Measurements from ENCODE around the gene RIMKLB.

Gene RIMKLB

DNA sequence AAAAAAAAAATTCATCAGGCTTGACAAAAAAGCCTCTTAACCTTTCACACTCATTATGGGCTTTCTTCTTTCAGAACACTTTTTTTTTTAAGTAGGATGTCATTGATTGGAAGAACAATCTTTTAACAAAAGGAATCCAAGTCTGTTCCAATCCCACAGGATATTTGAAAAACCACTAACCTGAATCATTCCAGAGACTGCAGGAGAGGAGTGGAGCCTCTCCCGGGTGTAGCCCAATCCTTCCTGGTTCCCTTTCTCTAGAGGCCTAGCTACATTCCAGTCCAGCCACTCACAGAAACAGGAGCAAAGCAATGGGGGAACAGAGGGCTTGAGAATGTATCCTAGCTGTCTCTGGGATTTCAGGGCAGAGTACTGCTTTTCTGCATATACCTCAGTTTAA is 39.4 kb upstream of the RIMKLB start:
- ATAC-seq = peak; percentile 46; the same call in 2 of the 3 replicates
- TF ChIP-seq ZFP3 (CRISPR knock-in tag; IDR thresholded peaks at IDR 0.05) = no peak
- no peak for TF ChIP-seq ZNF565 (CRISPR knock-in tag; conservative IDR thresholded peaks at IDR 0.05; ENCODE audit: low read depth)
- TF ChIP-seq, protein P1, sequence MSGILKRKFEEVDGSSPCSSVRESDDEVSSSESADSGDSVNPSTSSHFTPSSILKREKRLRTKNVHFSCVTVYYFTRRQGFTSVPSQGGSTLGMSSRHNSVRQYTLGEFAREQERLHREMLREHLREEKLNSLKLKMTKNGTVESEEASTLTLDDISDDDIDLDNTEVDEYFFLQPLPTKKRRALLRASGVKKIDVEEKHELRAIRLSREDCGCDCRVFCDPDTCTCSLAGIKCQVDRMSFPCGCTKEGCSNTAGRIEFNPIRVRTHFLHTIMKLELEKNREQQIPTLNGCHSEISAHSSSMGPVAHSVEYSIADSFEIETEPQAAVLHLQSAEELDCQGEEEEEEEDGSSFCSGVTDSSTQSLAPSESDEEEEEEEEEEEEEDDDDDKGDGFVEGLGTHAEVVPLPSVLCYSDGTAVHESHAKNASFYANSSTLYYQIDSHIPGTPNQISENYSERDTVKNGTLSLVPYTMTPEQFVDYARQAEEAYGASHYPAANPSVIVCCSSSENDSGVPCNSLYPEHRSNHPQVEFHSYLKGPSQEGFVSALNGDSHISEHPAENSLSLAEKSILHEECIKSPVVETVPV (CRISPR knock-in tag; IDR thresholded peaks at IDR 0.05) = no peak
- TF ChIP-seq TOX (CRISPR knock-in tag; IDR thresholded peaks at IDR 0.05; ENCODE audit: borderline replicate concordance) = no peak
- TF ChIP-seq, protein P2, sequence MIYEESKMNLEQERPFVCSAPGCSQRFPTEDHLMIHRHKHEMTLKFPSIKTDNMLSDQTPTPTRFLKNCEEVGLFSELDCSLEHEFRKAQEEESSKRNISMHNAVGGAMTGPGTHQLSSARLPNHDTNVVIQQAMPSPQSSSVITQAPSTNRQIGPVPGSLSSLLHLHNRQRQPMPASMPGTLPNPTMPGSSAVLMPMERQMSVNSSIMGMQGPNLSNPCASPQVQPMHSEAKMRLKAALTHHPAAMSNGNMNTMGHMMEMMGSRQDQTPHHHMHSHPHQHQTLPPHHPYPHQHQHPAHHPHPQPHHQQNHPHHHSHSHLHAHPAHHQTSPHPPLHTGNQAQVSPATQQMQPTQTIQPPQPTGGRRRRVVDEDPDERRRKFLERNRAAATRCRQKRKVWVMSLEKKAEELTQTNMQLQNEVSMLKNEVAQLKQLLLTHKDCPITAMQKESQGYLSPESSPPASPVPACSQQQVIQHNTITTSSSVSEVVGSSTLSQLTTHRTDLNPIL (CRISPR knock-in tag; IDR thresholded peaks at IDR 0.05; ENCODE audit: low read depth) = no peak
- no peak for TF ChIP-seq PPARA (CRISPR knock-in tag; IDR thresholded peaks at IDR 0.05; ENCODE audit: borderline replicate concordance)
- no peak for TF ChIP-seq ARNTL (CRISPR knock-in tag; IDR thresholded peaks at IDR 0.05; ENCODE audit: borderline replicate concordance, low read depth)
- no peak for TF ChIP-seq RARB (CRISPR knock-in tag; IDR thresholded peaks at IDR 0.05)
- TF ChIP-seq ZNF70 (CRISPR knock-in tag; IDR thresholded peaks at IDR 0.05) = no peak
- no peak for TF ChIP-seq CSDC2 (CRISPR knock-in tag; IDR thresholded peaks at IDR 0.05)
- no peak for TF ChIP-seq ZFP30 (CRISPR knock-in tag; IDR thresholded peaks at IDR 0.05)
- no peak for TF ChIP-seq ZC3H10 (CRISPR knock-in tag; IDR thresholded peaks at IDR 0.05)
- no peak for TF ChIP-seq OSR1 (CRISPR knock-in tag; IDR thresholded peaks at IDR 0.05)
- TF ChIP-seq, protein P3, sequence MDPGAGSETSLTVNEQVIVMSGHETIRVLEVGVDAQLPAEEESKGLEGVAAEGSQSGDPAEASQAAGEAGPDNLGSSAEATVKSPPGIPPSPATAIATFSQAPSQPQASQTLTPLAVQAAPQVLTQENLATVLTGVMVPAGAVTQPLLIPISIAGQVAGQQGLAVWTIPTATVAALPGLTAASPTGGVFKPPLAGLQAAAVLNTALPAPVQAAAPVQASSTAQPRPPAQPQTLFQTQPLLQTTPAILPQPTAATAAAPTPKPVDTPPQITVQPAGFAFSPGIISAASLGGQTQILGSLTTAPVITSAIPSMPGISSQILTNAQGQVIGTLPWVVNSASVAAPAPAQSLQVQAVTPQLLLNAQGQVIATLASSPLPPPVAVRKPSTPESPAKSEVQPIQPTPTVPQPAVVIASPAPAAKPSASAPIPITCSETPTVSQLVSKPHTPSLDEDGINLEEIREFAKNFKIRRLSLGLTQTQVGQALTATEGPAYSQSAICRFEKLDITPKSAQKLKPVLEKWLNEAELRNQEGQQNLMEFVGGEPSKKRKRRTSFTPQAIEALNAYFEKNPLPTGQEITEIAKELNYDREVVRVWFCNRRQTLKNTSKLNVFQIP (CRISPR knock-in tag; IDR thresholded peaks at IDR 0.05; ENCODE audit: borderline replicate concordance, low read depth) = no peak
- no peak for TF ChIP-seq ESRRG (CRISPR knock-in tag; IDR thresholded peaks at IDR 0.05)
- TF ChIP-seq TCF4 (CRISPR knock-in tag; IDR thresholded peaks at IDR 0.05; ENCODE audit: borderline replicate concordance) = no peak
- TF ChIP-seq, protein P4, sequence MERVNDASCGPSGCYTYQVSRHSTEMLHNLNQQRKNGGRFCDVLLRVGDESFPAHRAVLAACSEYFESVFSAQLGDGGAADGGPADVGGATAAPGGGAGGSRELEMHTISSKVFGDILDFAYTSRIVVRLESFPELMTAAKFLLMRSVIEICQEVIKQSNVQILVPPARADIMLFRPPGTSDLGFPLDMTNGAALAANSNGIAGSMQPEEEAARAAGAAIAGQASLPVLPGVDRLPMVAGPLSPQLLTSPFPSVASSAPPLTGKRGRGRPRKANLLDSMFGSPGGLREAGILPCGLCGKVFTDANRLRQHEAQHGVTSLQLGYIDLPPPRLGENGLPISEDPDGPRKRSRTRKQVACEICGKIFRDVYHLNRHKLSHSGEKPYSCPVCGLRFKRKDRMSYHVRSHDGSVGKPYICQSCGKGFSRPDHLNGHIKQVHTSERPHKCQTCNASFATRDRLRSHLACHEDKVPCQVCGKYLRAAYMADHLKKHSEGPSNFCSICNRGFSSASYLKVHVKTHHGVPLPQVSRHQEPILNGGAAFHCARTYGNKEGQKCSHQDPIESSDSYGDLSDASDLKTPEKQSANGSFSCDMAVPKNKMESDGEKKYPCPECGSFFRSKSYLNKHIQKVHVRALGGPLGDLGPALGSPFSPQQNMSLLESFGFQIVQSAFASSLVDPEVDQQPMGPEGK (CRISPR knock-in tag; IDR thresholded peaks at IDR 0.05; ENCODE audit: borderline replicate concordance) = no peak
- TF ChIP-seq GLIS3 (CRISPR knock-in tag; IDR thresholded peaks at IDR 0.05) = no peak
- TF ChIP-seq ZNF8 (CRISPR knock-in tag; IDR thresholded peaks at IDR 0.05) = no peak
- no peak for TF ChIP-seq BACH2 (CRISPR knock-in tag; IDR thresholded peaks at IDR 0.05; ENCODE audit: borderline replicate concordance)

DNA sequence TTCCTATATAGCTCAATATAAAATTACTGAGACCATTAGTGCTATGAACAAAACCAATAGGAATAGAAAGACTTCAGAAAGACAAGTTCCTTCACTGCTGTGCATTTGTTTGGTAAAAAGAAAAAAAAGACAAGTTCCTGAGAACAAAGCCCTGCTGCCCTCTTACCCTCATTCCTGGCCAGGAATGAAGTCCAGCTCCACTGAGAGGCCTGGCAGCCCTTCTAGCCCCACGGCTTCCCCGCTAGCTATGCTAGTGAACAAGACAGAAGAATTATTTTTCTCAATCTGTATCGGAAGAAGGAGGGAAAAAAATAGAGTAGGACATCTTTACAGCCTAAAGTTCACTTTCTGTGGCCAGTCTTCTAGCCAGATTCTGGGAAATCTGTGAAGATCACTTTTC is 36.8 kb upstream of the RIMKLB start:
- no peak for TF ChIP-seq ZNF70 (CRISPR knock-in tag; IDR thresholded peaks at IDR 0.05)
- no peak for TF ChIP-seq ZC3H10 (CRISPR knock-in tag; IDR thresholded peaks at IDR 0.05)
- no peak for TF ChIP-seq ZFP30 (CRISPR knock-in tag; IDR thresholded peaks at IDR 0.05)
- no peak for TF ChIP-seq ARNTL (CRISPR knock-in tag; IDR thresholded peaks at IDR 0.05; ENCODE audit: borderline replicate concordance, low read depth)
- no peak for TF ChIP-seq SNAI2 (CRISPR knock-in tag; IDR thresholded peaks at IDR 0.05)
- TF ChIP-seq TCF4 (CRISPR knock-in tag; IDR thresholded peaks at IDR 0.05; ENCODE audit: borderline replicate concordance) = no peak
- TF ChIP-seq RARB (CRISPR knock-in tag; IDR thresholded peaks at IDR 0.05) = no peak
- no peak for TF ChIP-seq GLIS3 (CRISPR knock-in tag; IDR thresholded peaks at IDR 0.05)
- TF ChIP-seq TOX (CRISPR knock-in tag; IDR thresholded peaks at IDR 0.05; ENCODE audit: borderline replicate concordance) = no peak
- TF ChIP-seq, protein P5, sequence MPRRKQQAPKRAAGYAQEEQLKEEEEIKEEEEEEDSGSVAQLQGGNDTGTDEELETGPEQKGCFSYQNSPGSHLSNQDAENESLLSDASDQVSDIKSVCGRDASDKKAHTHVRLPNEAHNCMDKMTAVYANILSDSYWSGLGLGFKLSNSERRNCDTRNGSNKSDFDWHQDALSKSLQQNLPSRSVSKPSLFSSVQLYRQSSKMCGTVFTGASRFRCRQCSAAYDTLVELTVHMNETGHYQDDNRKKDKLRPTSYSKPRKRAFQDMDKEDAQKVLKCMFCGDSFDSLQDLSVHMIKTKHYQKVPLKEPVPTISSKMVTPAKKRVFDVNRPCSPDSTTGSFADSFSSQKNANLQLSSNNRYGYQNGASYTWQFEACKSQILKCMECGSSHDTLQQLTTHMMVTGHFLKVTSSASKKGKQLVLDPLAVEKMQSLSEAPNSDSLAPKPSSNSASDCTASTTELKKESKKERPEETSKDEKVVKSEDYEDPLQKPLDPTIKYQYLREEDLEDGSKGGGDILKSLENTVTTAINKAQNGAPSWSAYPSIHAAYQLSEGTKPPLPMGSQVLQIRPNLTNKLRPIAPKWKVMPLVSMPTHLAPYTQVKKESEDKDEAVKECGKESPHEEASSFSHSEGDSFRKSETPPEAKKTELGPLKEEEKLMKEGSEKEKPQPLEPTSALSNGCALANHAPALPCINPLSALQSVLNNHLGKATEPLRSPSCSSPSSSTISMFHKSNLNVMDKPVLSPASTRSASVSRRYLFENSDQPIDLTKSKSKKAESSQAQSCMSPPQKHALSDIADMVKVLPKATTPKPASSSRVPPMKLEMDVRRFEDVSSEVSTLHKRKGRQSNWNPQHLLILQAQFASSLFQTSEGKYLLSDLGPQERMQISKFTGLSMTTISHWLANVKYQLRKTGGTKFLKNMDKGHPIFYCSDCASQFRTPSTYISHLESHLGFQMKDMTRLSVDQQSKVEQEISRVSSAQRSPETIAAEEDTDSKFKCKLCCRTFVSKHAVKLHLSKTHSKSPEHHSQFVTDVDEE (CRISPR knock-in tag; IDR thresholded peaks at IDR 0.05) = no peak
- TF ChIP-seq, protein P4 (CRISPR knock-in tag; IDR thresholded peaks at IDR 0.05; ENCODE audit: borderline replicate concordance) = no peak
- no peak for TF ChIP-seq ISL1 (CRISPR knock-in tag; IDR thresholded peaks at IDR 0.05)
- no peak for ATAC-seq
